Mucosa of rectum (tissue), 2 donors: Measurements from ENCODE around the gene NEGR1.

ENCODE experiments used
- H3K27ac ChIP-seq, 2 donors: one replicate each; pipeline ENCODE4 v1.7.0; 2013; ENCODE audit warnings: inconsistent platforms in 2 of 2, low read depth in 2 of 2, low read length in 2 of 2
- H3K27me3 ChIP-seq, 2 donors: one replicate each; pipeline ENCODE4 v1.7.0; 2013; ENCODE audit warnings: low read length in 2 of 2; ENCODE audit not compliant: control insufficient read depth in 2 of 2, insufficient read depth in 2 of 2
- H3K36me3 ChIP-seq, 2 donors: one replicate each; pipeline ENCODE4 v1.7.0; 2013; ENCODE audit warnings: low read length in 2 of 2; ENCODE audit not compliant: control insufficient read depth in 2 of 2, insufficient read depth in 2 of 2
- H3K4me1 ChIP-seq, 2 donors: one replicate each; pipeline ENCODE4 v1.7.0; 2013; ENCODE audit warnings: low read length in 2 of 2, mild to moderate bottlenecking in 1 of 2; ENCODE audit not compliant: control insufficient read depth in 2 of 2, insufficient read depth in 2 of 2
- H3K4me3 ChIP-seq, 2 donors: one replicate each; pipeline ENCODE4 v1.7.0; 2013; ENCODE audit warnings: low read length in 2 of 2
- H3K9ac ChIP-seq, 2 donors: one replicate each; pipeline ENCODE4 v1.7.0; 2013; ENCODE audit warnings: low read length in 2 of 2, low read depth in 1 of 2, mild to moderate bottlenecking in 1 of 2
- H3K9me3 ChIP-seq, 2 donors: one replicate each; pipeline ENCODE4 v1.7.0; 2013; ENCODE audit warnings: low read length in 2 of 2; ENCODE audit not compliant: control insufficient read depth in 2 of 2
- donor health status: healthy.
- donor health status: Normal muscosa, but diverticular disease.

The NEGR1 gene

GRCh38 chr1:71719330-71719729 is 563.0 kb downstream of the NEGR1 start:
- Histone ChIP-seq H3K4me3 (no peak overlapping the region), H3K27me3 (no peaks in the 10 kb centered on the region), H3K4me1 (no peaks in the 10 kb centered on the region), H3K36me3 (no peaks in the 10 kb centered on the region), H3K27ac (no peak overlapping the region), H3K9me3 (no peaks in the 10 kb centered on the region), H3K9ac (no peak overlapping the region)

GRCh38 chr1:71717186-71717585 is 565.2 kb downstream of the NEGR1 start:
- no peaks in the 10 kb centered on the region for H3K36me3 ChIP-seq
- no peaks in the 10 kb centered on the region for H3K27me3 ChIP-seq
- no peaks in the 10 kb centered on the region for H3K4me1 ChIP-seq
- H3K4me3 ChIP-seq: no peak overlapping the region
- no peak overlapping the region for H3K9ac ChIP-seq
- H3K9me3 ChIP-seq: no peaks in the 10 kb centered on the region
- no peak overlapping the region for H3K27ac ChIP-seq

- Histone ChIP-seq H3K27me3 (no peaks in the 10 kb centered on the region), H3K27ac (no peak overlapping the region), H3K4me3 (no peak overlapping the region), H3K36me3 (no peaks in the 10 kb centered on the region), H3K9ac (no peak overlapping the region), H3K9me3 (no peaks in the 10 kb centered on the region), H3K4me1 (no peaks in the 10 kb centered on the region)
Measured at GRCh38 chr1:71711456-71711855, 570.9 kb downstream of the NEGR1 start.

- Histone ChIP-seq H3K27me3 (no peaks in the 10 kb centered on the region), H3K9ac (no peak overlapping the region), H3K36me3 (no peaks in the 10 kb centered on the region), H3K27ac (no peak overlapping the region), H3K9me3 (no peaks in the 10 kb centered on the region), H3K4me3 (no peak overlapping the region), H3K4me1 (no peaks in the 10 kb centered on the region)
Measured at GRCh38 chr1:71706029-71706671, 576.2 kb downstream of the NEGR1 start.

- Histone ChIP-seq H3K27ac (no peak overlapping the region), H3K4me3 (no peak overlapping the region)
Measured at GRCh38 chr1:71698186-71698585, 584.2 kb downstream of the NEGR1 start.

GRCh38 chr1:71695821-71696220 is 586.5 kb downstream of the NEGR1 start:
- H3K4me1 ChIP-seq: no peaks in the 10 kb centered on the region
- no peaks in the 10 kb centered on the region for H3K9me3 ChIP-seq
- no peak overlapping the region for H3K27ac ChIP-seq
- H3K4me3 ChIP-seq: no peak overlapping the region
- H3K9ac ChIP-seq: no peak overlapping the region
- H3K27me3 ChIP-seq: no peaks in the 10 kb centered on the region
- H3K36me3 ChIP-seq: no peaks in the 10 kb centered on the region

More at GRCh38 chr1:71698186-71698585, 584.2 kb downstream of the NEGR1 start:
- Histone ChIP-seq H3K4me1 (no peaks in the 10 kb centered on the region), H3K36me3 (no peaks in the 10 kb centered on the region), H3K27me3 (no peaks in the 10 kb centered on the region), H3K9ac (no peak overlapping the region), H3K9me3 (no peaks in the 10 kb centered on the region)

- Histone ChIP-seq H3K27ac (no peak overlapping the region), H3K4me1 (no peaks in the 10 kb centered on the region), H3K36me3 (no peaks in the 10 kb centered on the region), H3K27me3 (no peaks in the 10 kb centered on the region), H3K4me3 (no peak overlapping the region), H3K9ac (no peak overlapping the region), H3K9me3 (no peaks in the 10 kb centered on the region)
Measured at GRCh38 chr1:71695084-71695483, 587.3 kb downstream of the NEGR1 start.

GRCh38 chr1:71693581-71693980 is 588.8 kb downstream of the NEGR1 start:
- Histone ChIP-seq H3K9ac (no peak overlapping the region), H3K9me3 (no peaks in the 10 kb centered on the region), H3K4me3 (no peak overlapping the region), H3K36me3 (no peaks in the 10 kb centered on the region), H3K27ac (no peak overlapping the region), H3K27me3 (no peaks in the 10 kb centered on the region), H3K4me1 (no peaks in the 10 kb centered on the region)

- Histone ChIP-seq H3K9ac (no peak overlapping the region), H3K27ac (no peak overlapping the region), H3K9me3 (no peaks in the 10 kb centered on the region), H3K27me3 (no peaks in the 10 kb centered on the region), H3K36me3 (no peaks in the 10 kb centered on the region), H3K4me3 (no peak overlapping the region), H3K4me1 (no peaks in the 10 kb centered on the region)
Measured at GRCh38 chr1:71689635-71690034, 592.7 kb downstream of the NEGR1 start.

GRCh38 chr1:71687376-71687775 is 595.0 kb downstream of the NEGR1 start:
- Histone ChIP-seq H3K27ac (no peak overlapping the region), H3K4me3 (no peak overlapping the region), H3K9me3 (no peaks in the 10 kb centered on the region), H3K36me3 (no peaks in the 10 kb centered on the region), H3K4me1 (no peaks in the 10 kb centered on the region), H3K27me3 (no peaks in the 10 kb centered on the region), H3K9ac (no peak overlapping the region)
